HG03280 (cell line): ENCODE measurements around the gene BTC.
A peak's percentile ranks its signal among the peaks of the same experiment; 100 is the strongest.
"Not testable (repeated sequence)": the region's sequence is repeated elsewhere in the genome, so short reads cannot be mapped to it uniquely, and the experiment has no call there.

Experiments used
- ATAC-seq: cut with Tn5 transposase; IDR thresholded peaks from one replicate; pipeline ENCODE4 v1.9.1; 2021; ENCODE audit warnings: mild to moderate bottlenecking, moderate library complexity; ENCODE audit not compliant: unreplicated experiment

BTC gene

GRCh38 chr4:74794382-74795010 lies at the start of gene BTC:
Gene BTC, minus strand, starts transcription at chr4:74794523. Its CDS starts 198 bp downstream, at chr4:74794325.
- ATAC-seq: no peak

GRCh38 chr4:74840936-74841509 lies 46.7 kb upstream of the BTC start:
- no peak for ATAC-seq

- ATAC-seq: no peak
Observed at GRCh38 chr4:74838746-74839370, 44.5 kb upstream of the BTC start.

- no peak for ATAC-seq
Observed at GRCh38 chr4:74830928-74831327, 36.6 kb upstream of the BTC start.

GRCh38 chr4:74823194-74823593 lies 28.9 kb upstream of the BTC start:
- ATAC-seq: no peak

GRCh38 chr4:74822603-74823002 lies 28.3 kb upstream of the BTC start:
- no peak for ATAC-seq

GRCh38 chr4:74821541-74821940 lies 27.2 kb upstream of the BTC start:
- ATAC-seq: no peak

GRCh38 chr4:74814052-74814451 lies 19.7 kb upstream of the BTC start:
- no peak for ATAC-seq

- ATAC-seq: not testable (repeated sequence)
Observed at GRCh38 chr4:74812056-74812455, 17.7 kb upstream of the BTC start.

GRCh38 chr4:74805601-74806000 lies 11.3 kb upstream of the BTC start:
- ATAC-seq: no peak

- ATAC-seq: no peak
Observed at GRCh38 chr4:74800310-74800709, 6.0 kb upstream of the BTC start.

GRCh38 chr4:74796631-74797030 lies 2.3 kb upstream of the BTC start:
- no peak for ATAC-seq

- ATAC-seq: no peak
Observed at GRCh38 chr4:74793757-74794381, 454 bp downstream of the BTC start.

- ATAC-seq: no peak
Observed at GRCh38 chr4:74790652-74791051, 3.7 kb downstream of the BTC start.

GRCh38 chr4:74789518-74789917 lies 4.8 kb downstream of the BTC start:
- no peak for ATAC-seq

GRCh38 chr4:74777531-74777930 lies 16.8 kb downstream of the BTC start:
- ATAC-seq: no peak

- no peak for ATAC-seq
Observed at GRCh38 chr4:74772783-74773182, 21.5 kb downstream of the BTC start.

GRCh38 chr4:74772106-74772505 lies 22.2 kb downstream of the BTC start:
- ATAC-seq: no peak

- no peak for ATAC-seq
Observed at GRCh38 chr4:74770226-74770910, 24.0 kb downstream of the BTC start.

GRCh38 chr4:74768857-74769525 lies 25.3 kb downstream of the BTC start:
- peak; percentile 74 for ATAC-seq

GRCh38 chr4:74764119-74764518 lies 30.2 kb downstream of the BTC start:
- ATAC-seq: no peak
